ENCODE results near the gene MOB3B. TPM values are rescaled to one million over a fixed set of nuclear protein-coding genes. Genes with fewer than 3 reads are reported as not detected.

MOB3B gene
- total and polyA plus RNA-seq, 10 of the 15 experiments (the other 5 are each of a cell fraction or from before 2014, with no cell fraction given) = 0.44 to 2.7 (median 0.91) TPM

GRCh38 chr9:27532046-27532445 lies 2.4 kb upstream of the MOB3B start:
- no peaks in the 10 kb centered on the region; the same call in none of the 2 replicates for H3K4me1 ChIP-seq (ENCODE audit: control insufficient read depth, insufficient read depth, low read length)
- no peaks in the 10 kb centered on the region for H3K79me2 ChIP-seq (ENCODE audit: control insufficient read depth, insufficient read depth, low read length)
- BruUV-seq (replicated peaks) = no TSS peak
- FAIRE-seq (no peak), ATAC-seq (no peak), DNase-seq (ENCODE audit: low read depth, low spot score) (no peak)
- no peak overlapping the region for H3K4me2 ChIP-seq (ENCODE audit: control insufficient read depth, insufficient read depth)
- H3K9ac ChIP-seq (ENCODE audit: control insufficient read depth, insufficient read depth, low read length) = no peak overlapping the region
- ChIA-PET SMC1A (ENCODE audit: uncharacterized antibody, unreplicated experiment) (interaction anchor here (1.3 to 11.1 kb wide), 8 partner anchors 9 to 199 kb away, joined by 3 to 89 read pairs (median 4); no protein-coding TSS in a partner anchor), POLR2A (interaction anchor here (1.7 kb wide), 1 partner anchor 165 kb away, joined by 5 read pairs; no protein-coding TSS in a partner anchor), CTCF (interaction anchor here (0.6 to 7.9 kb wide), 6 partner anchors 15 to 257 kb away, joined by 3 to 116 read pairs (median 3); no protein-coding TSS in a partner anchor), RAD21 (ENCODE audit: unreplicated experiment) (interaction anchor here (2.6 to 5.9 kb wide), 2 partner anchors 179 to 198 kb away, joined by 10 to 97 read pairs; no protein-coding TSS in a partner anchor)
- no peak overlapping the region for H3K27ac ChIP-seq (ENCODE audit: control insufficient read depth, insufficient read depth)
- WGBS (ENCODE audit: insufficient coverage, insufficient replicate concordance, low lambda C conversion rate, missing lambda C conversion rate) = 3% methylated on average over 1 of the region's 1 CpG
- H3K9me3 ChIP-seq (replicated peaks; ENCODE audit: control insufficient read depth, insufficient read depth, low read length) = no peaks in the 10 kb centered on the region
- H3K36me3 ChIP-seq (ENCODE audit: control insufficient read depth in 2 of 2, insufficient read depth in 2 of 2, low read length in 1 of 2) = no peaks in the 10 kb centered on the region
- no peaks in the 10 kb centered on the region for H4K20me1 ChIP-seq (ENCODE audit: control insufficient read depth, insufficient read depth)
- no peak overlapping the region for H3K4me3 ChIP-seq
- TF ChIP-seq DPF2 (IDR thresholded peaks at IDR 0.05) = no peak
- no peak for TF ChIP-seq EED (IDR thresholded peaks at IDR 0.05; ENCODE audit: low read depth)
- TF ChIP-seq POLR2AphosphoS2 (IDR thresholded peaks at IDR 0.05; ENCODE audit: low read depth, low read length) = no peak
- TF ChIP-seq MYC (IDR thresholded peaks at IDR 0.05; ENCODE audit: insufficient read depth, insufficient read length, insufficient replicate concordance, low read length, severe bottlenecking) = no peak
- TF ChIP-seq CEBPZ (IDR thresholded peaks at IDR 0.05; ENCODE audit: low read depth, low read length) = no peak
- TF ChIP-seq ZBED1 (IDR thresholded peaks at IDR 0.05; ENCODE audit: borderline replicate concordance) = no peak
- no peak for TF ChIP-seq YBX1 (IDR thresholded peaks at IDR 0.05)
- H2AFZ ChIP-seq (ENCODE audit: control insufficient read depth, low read depth, low read length) = no peak overlapping the region
- intact Hi-C loops (cut with micrococcal nuclease; ENCODE audit: unreplicated experiment) = no loop called here
- in situ Hi-C loops (cut with MboI) = no loop called here
- H3K27me3 ChIP-seq (replicated peaks in 1 of 2; ENCODE audit: control insufficient read depth in 2 of 2, insufficient read depth in 2 of 2, low read length in 1 of 2) = no peaks in the 10 kb centered on the region

All from GM12878 (cell line).